ENCODE measurements around the gene PCDHGB7. TPM values are rescaled to one million over a fixed set of nuclear protein-coding genes. Genes with fewer than 3 reads are reported as not detected.
"Not testable (repeated sequence)": the region's sequence is repeated elsewhere in the genome, so short reads cannot be mapped to it uniquely, and the experiment has no call there.

Gene PCDHGB7
- polyA plus RNA-seq, 1 donor (not counting 4 experiments of a cell fraction or from before 2014, with no cell fraction given), result 0.69 TPM

DNA sequence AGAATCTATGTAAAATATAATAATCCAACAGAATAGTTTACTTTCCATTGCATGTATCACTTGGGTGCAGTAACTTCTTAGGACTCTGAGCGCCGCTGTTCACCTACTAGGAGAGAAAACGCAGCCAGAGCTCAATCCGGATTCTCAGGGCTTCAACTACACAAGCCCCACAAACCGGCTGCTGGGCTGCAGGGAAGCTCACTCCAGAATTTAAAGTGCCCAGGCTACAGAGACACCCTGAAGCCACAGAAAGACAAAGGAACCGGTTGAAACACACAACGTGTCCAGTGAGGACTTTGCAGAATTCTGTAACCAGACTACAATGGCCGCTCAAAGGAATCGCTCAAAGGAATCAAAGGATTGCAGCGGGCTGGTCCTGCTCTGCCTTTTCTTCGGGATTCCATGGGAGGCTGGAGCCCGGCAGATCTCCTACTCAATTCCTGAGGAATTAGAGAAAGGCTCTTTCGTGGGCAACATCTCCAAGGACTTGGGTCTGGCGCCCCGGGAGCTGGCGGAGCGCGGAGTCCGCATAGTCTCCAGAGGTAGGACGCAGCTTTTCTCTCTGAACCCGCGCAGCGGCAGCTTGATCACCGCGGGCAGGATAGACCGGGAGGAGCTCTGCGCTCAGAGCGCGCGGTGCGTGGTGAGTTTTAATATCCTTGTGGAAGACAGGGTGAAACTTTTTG lies 4.5 kb upstream of the PCDHGB7 start, which contains the start of gene PCDHGA10:
Gene PCDHGA10, plus strand, starts transcription at position 134 of the 686 bp plus-strand sequence. Its CDS starts 189 bp downstream, at position 323.
- H3K27ac ChIP-seq (ENCODE audit: control insufficient read depth, insufficient read depth, low read length), result peak within 1 kb of the TSS; percentile 14
- FAIRE-seq (peak; percentile 26), DNase-seq (ENCODE audit: low read depth, low spot score) (no peak)
- peak within 1 kb of the TSS; percentile 66 for H3K9ac ChIP-seq (ENCODE audit: control insufficient read depth, extremely low read depth, insufficient read depth, low read length)
- H4K20me1 ChIP-seq (ENCODE audit: control insufficient read depth, extremely low read depth, insufficient read depth, low read length), result no peaks in the 10 kb centered on the region
- peaks cover 15% of the 10 kb centered on the region for H3K27me3 ChIP-seq (ENCODE audit: control insufficient read depth, extremely low read depth, insufficient read depth, low read length)
- dilution Hi-C loops (cut with MboI; ENCODE audit: extremely low pct_ligation_motif_present, low sequenced_read_pairs), result no loop called here
- peak within 1 kb of the TSS; percentile 35 to 76 (median 75) for H3K4me3 ChIP-seq (ENCODE audit: control insufficient read depth in 2 of 3, extremely low read depth in 1 of 3, insufficient read depth in 2 of 3, low read depth in 1 of 3, low read length in 3 of 3)
- H3K9me1 ChIP-seq (ENCODE audit: control insufficient read depth, extremely low read depth, insufficient read depth, low read length), result no peaks in the 10 kb centered on the region
- peak within 1 kb of the TSS; percentile 82 for H3K4me2 ChIP-seq (ENCODE audit: control insufficient read depth, extremely low read depth, insufficient read depth, low read depth, low read length)
- H3K79me2 ChIP-seq (ENCODE audit: control insufficient read depth, insufficient read depth, low read length), result no peaks in the 10 kb centered on the region
- peak within 1 kb of the TSS; percentile 80 for H2AFZ ChIP-seq (ENCODE audit: control insufficient read depth, low read length)
- TF ChIP-seq EZH2 (IDR thresholded peaks at IDR 0.05; ENCODE audit: low read length), result no peak
- TF ChIP-seq, protein P1, sequence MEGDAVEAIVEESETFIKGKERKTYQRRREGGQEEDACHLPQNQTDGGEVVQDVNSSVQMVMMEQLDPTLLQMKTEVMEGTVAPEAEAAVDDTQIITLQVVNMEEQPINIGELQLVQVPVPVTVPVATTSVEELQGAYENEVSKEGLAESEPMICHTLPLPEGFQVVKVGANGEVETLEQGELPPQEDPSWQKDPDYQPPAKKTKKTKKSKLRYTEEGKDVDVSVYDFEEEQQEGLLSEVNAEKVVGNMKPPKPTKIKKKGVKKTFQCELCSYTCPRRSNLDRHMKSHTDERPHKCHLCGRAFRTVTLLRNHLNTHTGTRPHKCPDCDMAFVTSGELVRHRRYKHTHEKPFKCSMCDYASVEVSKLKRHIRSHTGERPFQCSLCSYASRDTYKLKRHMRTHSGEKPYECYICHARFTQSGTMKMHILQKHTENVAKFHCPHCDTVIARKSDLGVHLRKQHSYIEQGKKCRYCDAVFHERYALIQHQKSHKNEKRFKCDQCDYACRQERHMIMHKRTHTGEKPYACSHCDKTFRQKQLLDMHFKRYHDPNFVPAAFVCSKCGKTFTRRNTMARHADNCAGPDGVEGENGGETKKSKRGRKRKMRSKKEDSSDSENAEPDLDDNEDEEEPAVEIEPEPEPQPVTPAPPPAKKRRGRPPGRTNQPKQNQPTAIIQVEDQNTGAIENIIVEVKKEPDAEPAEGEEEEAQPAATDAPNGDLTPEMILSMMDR (optimal IDR thresholded peaks at IDR 0.05 in 1 of 3, IDR thresholded peaks at IDR 0.05 in 1 of 3, conservative IDR thresholded peaks at IDR 0.05 in 1 of 3; ENCODE audit: extremely low read depth in 1 of 3, insufficient read depth in 2 of 3, low read length in 3 of 3), result peak; percentile 58 to 72 (median 67)
- peaks cover 23% of the 10 kb centered on the region for H3K9me3 ChIP-seq (ENCODE audit: control insufficient read depth, low read depth, low read length)
- no peaks in the 10 kb centered on the region for H3K36me3 ChIP-seq (ENCODE audit: control insufficient read depth in 2 of 2, extremely low read depth in 1 of 2, insufficient read depth in 2 of 2, low read length in 2 of 2)
- H3K4me1 ChIP-seq (ENCODE audit: control insufficient read depth, extremely low read depth, insufficient read depth, low read length), result peaks cover 5% of the 10 kb centered on the region

DNA sequence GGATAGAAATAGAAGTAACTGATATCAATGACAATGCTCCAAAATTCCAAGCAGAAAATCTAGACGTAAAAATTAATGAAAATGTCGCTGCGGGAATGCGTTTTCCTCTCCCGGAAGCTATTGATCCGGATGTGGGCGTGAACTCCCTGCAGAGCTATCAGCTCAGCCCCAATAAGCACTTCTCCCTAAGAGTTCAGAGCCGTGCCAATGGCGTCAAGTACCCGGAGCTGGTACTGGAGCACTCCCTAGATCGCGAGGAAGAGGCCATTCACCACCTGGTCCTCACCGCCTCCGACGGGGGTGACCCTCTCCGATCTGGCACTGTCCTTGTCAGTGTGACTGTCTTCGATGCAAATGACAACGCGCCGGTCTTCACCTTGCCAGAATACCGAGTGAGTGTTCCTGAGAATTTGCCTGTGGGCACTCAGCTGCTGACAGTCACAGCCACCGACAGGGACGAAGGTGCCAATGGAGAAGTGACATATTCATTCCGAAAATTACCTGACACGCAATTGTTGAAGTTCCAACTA lies 3.9 kb upstream of the PCDHGB7 start:
- Histone ChIP-seq H2AFZ (ENCODE audit: control insufficient read depth, low read length) (peak overlapping the region; percentile 80), H3K4me3 (ENCODE audit: control insufficient read depth in 2 of 3, extremely low read depth in 1 of 3, insufficient read depth in 2 of 3, low read depth in 1 of 3, low read length in 3 of 3) (peak overlapping the region; percentile 35 to 76 (median 75)), H3K9me1 (ENCODE audit: control insufficient read depth, extremely low read depth, insufficient read depth, low read length) (no peaks in the 10 kb centered on the region), H3K27ac (ENCODE audit: control insufficient read depth, insufficient read depth, low read length) (no peak overlapping the region), H3K9me3 (ENCODE audit: control insufficient read depth, low read depth, low read length) (peaks cover 23% of the 10 kb centered on the region), H3K9ac (ENCODE audit: control insufficient read depth, extremely low read depth, insufficient read depth, low read length) (no peak overlapping the region), H3K4me2 (ENCODE audit: control insufficient read depth, extremely low read depth, insufficient read depth, low read depth, low read length) (peak overlapping the region; percentile 82), H4K20me1 (ENCODE audit: control insufficient read depth, extremely low read depth, insufficient read depth, low read length) (no peaks in the 10 kb centered on the region), H3K4me1 (ENCODE audit: control insufficient read depth, extremely low read depth, insufficient read depth, low read length) (peaks cover 5% of the 10 kb centered on the region), H3K79me2 (ENCODE audit: control insufficient read depth, insufficient read depth, low read length) (no peaks in the 10 kb centered on the region), H3K27me3 (ENCODE audit: control insufficient read depth, extremely low read depth, insufficient read depth, low read length) (peaks cover 15% of the 10 kb centered on the region), H3K36me3 (ENCODE audit: control insufficient read depth in 2 of 2, extremely low read depth in 1 of 2, insufficient read depth in 2 of 2, low read length in 2 of 2) (no peaks in the 10 kb centered on the region)
- dilution Hi-C loops (cut with MboI; ENCODE audit: extremely low pct_ligation_motif_present, low sequenced_read_pairs), result no loop called here
- DNase-seq (ENCODE audit: low read depth, low spot score), result no peak
- no peak for TF ChIP-seq EZH2 (IDR thresholded peaks at IDR 0.05; ENCODE audit: low read length)
- no peak for FAIRE-seq

- FAIRE-seq; H2AFZ ChIP-seq (ENCODE audit: control insufficient read depth, low read length); dilution Hi-C loops (cut with MboI; ENCODE audit: extremely low pct_ligation_motif_present, low sequenced_read_pairs): not testable (repeated sequence)
Observed at GRCh38 chr5:141414548-141415274, 2.8 kb upstream of the PCDHGB7 start.

GRCh38 chr5:141415275-141415618 lies 2.2 kb upstream of the PCDHGB7 start:
- H3K9ac ChIP-seq (ENCODE audit: control insufficient read depth, extremely low read depth, insufficient read depth, low read length); FAIRE-seq; H3K4me1 ChIP-seq (ENCODE audit: control insufficient read depth, extremely low read depth, insufficient read depth, low read length); H3K79me2 ChIP-seq (ENCODE audit: control insufficient read depth, insufficient read depth, low read length); H3K27ac ChIP-seq (ENCODE audit: control insufficient read depth, insufficient read depth, low read length); H3K4me3 ChIP-seq (ENCODE audit: control insufficient read depth in 2 of 3, extremely low read depth in 1 of 3, insufficient read depth in 2 of 3, low read depth in 1 of 3, low read length in 3 of 3); H3K36me3 ChIP-seq (ENCODE audit: control insufficient read depth in 2 of 2, extremely low read depth in 1 of 2, insufficient read depth in 2 of 2, low read length in 2 of 2); H2AFZ ChIP-seq (ENCODE audit: control insufficient read depth, low read length); H3K4me2 ChIP-seq (ENCODE audit: control insufficient read depth, extremely low read depth, insufficient read depth, low read depth, low read length); DNase-seq (ENCODE audit: low read depth, low spot score); dilution Hi-C loops (cut with MboI; ENCODE audit: extremely low pct_ligation_motif_present, low sequenced_read_pairs); H4K20me1 ChIP-seq (ENCODE audit: control insufficient read depth, extremely low read depth, insufficient read depth, low read length); H3K9me1 ChIP-seq (ENCODE audit: control insufficient read depth, extremely low read depth, insufficient read depth, low read length): not testable (repeated sequence)
- H3K27me3 ChIP-seq (ENCODE audit: control insufficient read depth, extremely low read depth, insufficient read depth, low read length), result peaks cover 21% of the 10 kb centered on the region
- H3K9me3 ChIP-seq (ENCODE audit: control insufficient read depth, low read depth, low read length), result peaks cover 21% of the 10 kb centered on the region

More at GRCh38 chr5:141414548-141415274, 2.8 kb upstream of the PCDHGB7 start:
- not testable (repeated sequence) for H4K20me1 ChIP-seq (ENCODE audit: control insufficient read depth, extremely low read depth, insufficient read depth, low read length); H3K4me2 ChIP-seq (ENCODE audit: control insufficient read depth, extremely low read depth, insufficient read depth, low read depth, low read length); H3K79me2 ChIP-seq (ENCODE audit: control insufficient read depth, insufficient read depth, low read length); H3K27ac ChIP-seq (ENCODE audit: control insufficient read depth, insufficient read depth, low read length); H3K9ac ChIP-seq (ENCODE audit: control insufficient read depth, extremely low read depth, insufficient read depth, low read length); H3K4me3 ChIP-seq (ENCODE audit: control insufficient read depth in 2 of 3, extremely low read depth in 1 of 3, insufficient read depth in 2 of 3, low read depth in 1 of 3, low read length in 3 of 3); H3K4me1 ChIP-seq (ENCODE audit: control insufficient read depth, extremely low read depth, insufficient read depth, low read length); H3K9me1 ChIP-seq (ENCODE audit: control insufficient read depth, extremely low read depth, insufficient read depth, low read length); DNase-seq (ENCODE audit: low read depth, low spot score); H3K36me3 ChIP-seq (ENCODE audit: control insufficient read depth in 2 of 2, extremely low read depth in 1 of 2, insufficient read depth in 2 of 2, low read length in 2 of 2)
- Histone ChIP-seq H3K27me3 (ENCODE audit: control insufficient read depth, extremely low read depth, insufficient read depth, low read length) (peaks cover 22% of the 10 kb centered on the region), H3K9me3 (ENCODE audit: control insufficient read depth, low read depth, low read length) (peaks cover 23% of the 10 kb centered on the region)
